HG03139 (cell line): ENCODE results near the gene TMEM14B.
A peak's percentile ranks its signal among the peaks of the same experiment; 100 is the strongest.
"Not testable (repeated sequence)": the region's sequence is repeated elsewhere in the genome, so short reads cannot be mapped to it uniquely, and the experiment has no call there.

Experiments
- ATAC-seq: cut with Tn5 transposase; IDR thresholded peaks from one replicate; pipeline ENCODE4 v1.9.1; 2021; ENCODE audit not compliant: unreplicated experiment

Gene TMEM14B

GRCh38 chr6:10745116-10745515 is 2.5 kb upstream of the TMEM14B start:
- ATAC-seq, result no peak

- no peak for ATAC-seq
Measured at GRCh38 chr6:10746915-10747250, 722 bp upstream of the TMEM14B start.

DNA sequence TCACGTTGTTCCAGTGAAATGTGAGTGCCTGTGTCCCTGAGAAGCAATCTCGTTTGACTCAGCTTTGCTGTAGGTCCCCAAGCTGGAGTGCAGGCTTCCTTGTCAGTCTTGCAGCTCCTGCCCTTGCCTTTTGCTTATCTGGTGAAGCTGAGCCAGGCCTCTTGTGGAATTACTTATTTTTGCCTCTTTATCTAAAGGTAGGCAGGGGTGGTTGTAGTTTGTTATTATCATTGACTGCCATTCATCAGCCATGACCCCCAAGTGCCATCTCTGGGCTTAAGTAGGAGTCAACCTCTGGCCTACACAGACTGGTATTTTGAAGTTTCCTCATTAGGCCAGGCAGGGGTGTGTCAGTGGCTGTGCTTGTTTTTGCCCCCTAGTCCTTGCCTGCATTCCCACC is 2.1 kb downstream of the TMEM14B start:
- ATAC-seq, result no peak

DNA sequence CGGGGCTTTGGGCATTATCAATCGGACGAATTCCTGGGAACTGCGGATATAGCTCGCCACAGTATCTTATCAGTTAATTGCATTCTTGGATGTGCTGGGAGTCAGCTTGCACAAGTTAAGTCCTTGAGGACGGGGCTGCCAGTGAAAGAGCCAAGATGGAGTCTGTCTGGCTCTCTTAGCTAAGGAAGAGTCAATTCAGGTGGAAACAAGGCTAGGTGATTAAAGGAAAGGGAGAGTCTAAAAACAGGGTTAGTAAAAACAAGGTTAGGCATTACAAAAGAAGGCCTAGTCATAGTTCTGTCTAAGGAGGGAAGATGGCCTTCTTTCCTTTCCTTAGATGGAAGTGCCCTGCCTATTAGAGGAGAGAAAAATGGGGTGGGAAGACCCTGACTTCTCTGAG is 3.0 kb downstream of the TMEM14B start:
- ATAC-seq, result not testable (repeated sequence)

- ATAC-seq, result not testable (repeated sequence)
Measured at GRCh38 chr6:10751757-10752156, 4.2 kb downstream of the TMEM14B start.

GRCh38 chr6:10756085-10756484 is 8.5 kb downstream of the TMEM14B start:
- ATAC-seq, result no peak

GRCh38 chr6:10759312-10759839 is 11.8 kb downstream of the TMEM14B start:
- no peak for ATAC-seq

- no peak for ATAC-seq
Measured at GRCh38 chr6:10759884-10760329, 12.3 kb downstream of the TMEM14B start.

GRCh38 chr6:10763006-10763405 is 15.4 kb downstream of the TMEM14B start:
- ATAC-seq, result no peak

- no peak for ATAC-seq
Measured at GRCh38 chr6:10769419-10769818, 21.8 kb downstream of the TMEM14B start.

- no peak for ATAC-seq
Measured at GRCh38 chr6:10771371-10771894, 23.8 kb downstream of the TMEM14B start.

DNA sequence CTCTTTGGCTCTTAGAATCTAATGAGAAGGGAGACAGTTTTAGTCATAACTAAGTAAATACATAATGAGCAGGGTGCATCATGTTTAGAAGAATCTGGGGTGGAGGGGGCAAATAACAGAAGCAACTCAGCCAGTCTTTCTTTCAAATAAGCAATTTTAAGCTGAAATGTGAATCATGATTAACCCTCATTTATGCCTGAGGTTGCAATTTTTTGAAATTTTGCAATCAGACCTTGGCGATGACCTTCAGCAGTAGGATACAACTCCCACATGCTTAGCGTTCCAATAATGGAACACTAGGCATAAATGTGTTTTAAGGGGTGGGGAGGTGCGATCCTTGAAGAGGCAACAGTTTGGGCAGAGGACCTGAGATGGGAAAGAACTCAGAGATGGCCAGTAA is 30.6 kb downstream of the TMEM14B start:
- ATAC-seq, result no peak

DNA sequence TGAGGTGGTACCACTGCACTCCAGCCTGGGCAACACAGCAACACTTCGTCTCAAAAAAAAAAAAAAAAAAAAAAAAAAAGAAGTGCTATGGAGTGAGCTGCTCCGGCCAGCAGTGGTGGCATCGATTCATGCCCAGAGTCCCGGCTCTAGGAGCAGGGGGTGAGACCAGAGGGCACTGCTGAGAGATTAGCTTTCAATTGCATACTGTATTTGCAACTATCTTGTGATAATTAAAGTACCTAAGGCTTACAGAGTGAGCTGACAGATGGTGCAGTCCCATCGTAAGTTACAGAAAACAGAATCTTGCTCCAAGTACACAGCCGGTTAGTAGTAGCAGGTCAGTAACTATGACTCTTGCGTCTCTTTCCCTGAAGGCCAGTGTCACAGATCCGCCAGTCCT is 31.5 kb downstream of the TMEM14B start:
- no peak for ATAC-seq

GRCh38 chr6:10791673-10792072 is 44.1 kb downstream of the TMEM14B start:
- no peak for ATAC-seq

GRCh38 chr6:10792101-10792500 is 44.5 kb downstream of the TMEM14B start:
- no peak for ATAC-seq

DNA sequence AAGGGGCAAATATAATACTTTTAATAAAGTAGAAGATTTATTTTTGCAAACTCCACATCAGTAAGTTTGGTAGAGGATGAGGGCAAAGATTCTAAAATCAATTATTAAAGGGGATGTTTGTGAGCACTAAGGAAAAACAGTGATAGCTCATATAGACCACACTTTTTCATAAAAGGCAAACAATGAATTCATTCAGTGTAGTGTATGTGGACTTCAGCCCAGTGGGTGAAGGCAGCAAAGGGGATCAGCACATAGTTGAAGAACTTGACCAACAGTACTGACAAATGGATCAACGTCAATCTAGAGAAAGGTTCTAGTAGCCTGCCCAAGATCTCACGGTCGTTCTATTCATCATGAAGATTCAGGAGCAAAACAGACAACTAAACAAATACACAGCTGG is 45.4 kb downstream of the TMEM14B start:
- ATAC-seq, result no peak

- ATAC-seq, result no peak
Measured at GRCh38 chr6:10793695-10794094, 46.1 kb downstream of the TMEM14B start.

DNA sequence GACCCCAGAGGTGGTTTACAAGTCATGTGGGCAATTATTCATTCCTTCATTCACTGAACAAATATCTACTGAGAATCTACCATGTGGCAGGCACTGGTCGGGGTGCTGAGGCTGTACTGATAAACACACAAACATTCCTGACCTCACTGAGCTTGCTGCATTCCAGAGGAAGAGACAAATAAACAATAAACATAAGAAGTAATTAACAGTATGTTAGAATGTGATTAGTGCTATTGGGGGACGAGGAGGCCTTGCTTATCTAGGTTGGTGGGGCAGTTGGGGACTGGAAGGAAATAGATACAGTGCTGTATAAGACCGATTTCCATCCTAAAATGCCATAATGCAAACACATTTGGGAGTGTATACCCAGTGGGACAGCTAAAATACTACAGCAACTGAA is 46.6 kb downstream of the TMEM14B start:
- no peak for ATAC-seq

GRCh38 chr6:10800810-10801209 is 53.2 kb downstream of the TMEM14B start:
- ATAC-seq, result no peak

GRCh38 chr6:10801224-10801848 is 53.7 kb downstream of the TMEM14B start:
- peak; percentile 87 for ATAC-seq
